GM23338 (cell line): Measurements from ENCODE around the gene CAMSAP2.

Experiments
- CTCF ChIP-seq, 2 experiments: fragments of 200-600 bp in 1 of 2; sonication (generic) in 1 of 2; conservative IDR thresholded peaks; 2 replicates each; pipeline versions ENCODE4 v1.5.1 to v1.6.1; 2016 to 2017; ENCODE audit warnings: antibody characterized with exemption in 2 of 2, low read depth in 2 of 2, mild to moderate bottlenecking in 2 of 2, moderate library complexity in 1 of 2
- ETS1 ChIP-seq: IDR thresholded peaks from 2 replicates; pipeline ENCODE4 v1.6.1; 2016; ENCODE audit warnings: antibody characterized with exemption
- EZH2phosphoT487 ChIP-seq: fragments of 200-600 bp; sonication (generic); IDR thresholded peaks from one replicate; pipeline ENCODE4 v1.8.1; 2018; ENCODE audit warnings: antibody characterized with exemption; ENCODE audit not compliant: unreplicated experiment
- JUNB ChIP-seq: IDR thresholded peaks from one replicate; pipeline ENCODE4 v1.6.1; 2016; ENCODE audit warnings: antibody characterized with exemption; ENCODE audit not compliant: unreplicated experiment

- TF ChIP-seq CTCF (conservative IDR thresholded peaks at IDR 0.05; ENCODE audit: low read depth in 2 of 2), result no peak
- TF ChIP-seq ETS1, result no peak
- no peak for TF ChIP-seq EZH2phosphoT487
- no peak for TF ChIP-seq JUNB
Measured at GRCh38 chr1:200875416-200875815, 136.7 kb downstream of the CAMSAP2 start.
